ENCODE data around the gene SH3RF2.
"Not testable (repeated sequence)": the region's sequence is repeated elsewhere in the genome, so short reads cannot be mapped to it uniquely, and the experiment has no call there.

The SH3RF2 gene

GRCh38 chr5:145939540-145940065 lies 3.2 kb downstream of the SH3RF2 start:
- no peak overlapping the region for H3K27ac Mint-ChIP-seq
- peaks cover 13% of the 10 kb centered on the region for H3K27me3 Mint-ChIP-seq
- peaks cover 6% of the 10 kb centered on the region for H3K4me1 Mint-ChIP-seq
- H3K9me3 Mint-ChIP-seq, result no peaks in the 10 kb centered on the region
- H3K36me3 Mint-ChIP-seq, result no peaks in the 10 kb centered on the region
- no peak overlapping the region for H3K4me3 Mint-ChIP-seq

DNA sequence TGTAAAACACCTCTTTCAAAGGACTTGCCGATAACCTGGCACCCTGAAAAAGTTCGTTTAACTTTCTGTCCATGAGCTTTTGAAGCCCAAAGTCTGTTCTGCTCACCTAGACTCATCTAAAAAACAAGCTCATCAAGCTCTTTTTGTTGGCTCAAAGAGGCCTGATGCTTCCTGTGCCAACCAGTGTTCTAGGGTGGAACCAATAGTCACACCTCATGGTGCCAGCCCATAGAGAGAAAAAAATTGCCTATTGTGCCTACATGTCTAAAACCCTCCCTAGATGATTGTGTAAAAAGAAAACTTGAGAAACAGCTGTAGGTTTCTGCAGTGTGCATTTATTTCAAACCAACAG lies 4.7 kb downstream of the SH3RF2 start:
- H3K4me3 Mint-ChIP-seq, result no peak overlapping the region
- H3K27ac Mint-ChIP-seq, result no peak overlapping the region
- H3K36me3 Mint-ChIP-seq, result no peaks in the 10 kb centered on the region
- peaks cover 6% of the 10 kb centered on the region for H3K4me1 Mint-ChIP-seq
- H3K27me3 Mint-ChIP-seq, result peaks cover 10% of the 10 kb centered on the region
- no peaks in the 10 kb centered on the region for H3K9me3 Mint-ChIP-seq

DNA sequence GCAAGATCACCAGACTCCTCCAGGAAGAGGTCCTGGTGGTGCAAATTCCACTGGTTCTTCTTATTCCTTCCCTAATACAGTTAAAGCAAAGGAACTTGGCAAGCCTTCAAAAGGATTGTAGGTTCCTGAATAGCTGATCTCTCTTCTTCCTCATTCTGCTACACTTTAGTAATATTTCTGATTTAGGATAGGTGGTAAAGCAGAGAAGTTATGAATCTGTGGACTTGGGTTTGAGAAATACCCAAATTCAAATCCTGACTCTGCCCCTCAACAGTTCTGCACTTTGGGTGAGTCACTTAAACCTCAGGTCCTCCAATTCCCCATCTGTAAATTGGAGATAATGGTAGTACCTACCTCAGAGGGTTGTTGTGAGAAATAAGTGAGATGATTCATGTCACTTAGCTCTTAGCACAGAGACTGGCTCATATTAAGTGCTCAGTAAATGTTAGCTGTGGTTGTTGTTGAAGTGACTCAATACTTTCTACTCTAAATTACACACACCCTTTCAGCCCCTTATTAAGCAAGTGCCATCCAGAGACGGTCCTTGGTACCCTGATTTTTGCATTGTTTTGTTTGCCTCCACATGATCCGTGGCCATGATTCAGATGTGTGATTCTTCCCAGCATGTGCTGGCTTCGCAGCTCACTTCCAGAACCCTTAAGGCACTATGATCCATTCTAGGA lies 5.2 kb downstream of the SH3RF2 start:
- no peak overlapping the region for H3K4me3 Mint-ChIP-seq
- peaks cover 6% of the 10 kb centered on the region for H3K4me1 Mint-ChIP-seq
- H3K27ac Mint-ChIP-seq, result no peak overlapping the region
- H3K36me3 Mint-ChIP-seq, result no peaks in the 10 kb centered on the region
- H3K27me3 Mint-ChIP-seq, result peaks cover 7% of the 10 kb centered on the region
- no peaks in the 10 kb centered on the region for H3K9me3 Mint-ChIP-seq

DNA sequence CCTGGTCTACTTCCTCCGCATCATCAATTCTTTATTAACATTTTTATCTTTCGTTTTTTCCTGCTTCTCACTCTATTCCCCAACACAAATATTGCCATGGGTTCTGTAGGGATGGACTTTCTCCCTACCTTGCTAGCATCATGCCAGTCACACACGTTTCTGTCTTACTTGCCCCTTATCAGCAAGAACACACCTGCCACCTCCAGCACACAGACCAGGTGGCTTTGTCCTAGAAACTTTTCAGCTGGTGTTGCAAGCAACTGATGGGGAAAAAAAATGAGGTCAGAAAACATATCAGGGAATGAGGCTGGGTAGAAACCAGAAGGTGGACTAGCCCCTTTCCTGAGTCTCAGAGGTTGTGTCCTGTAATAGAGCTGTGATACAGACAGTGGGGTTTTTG lies 5.8 kb downstream of the SH3RF2 start:
- Mint-ChIP-seq H3K36me3 (no peaks in the 10 kb centered on the region), H3K4me3 (no peak overlapping the region), H3K27me3 (peaks cover 6% of the 10 kb centered on the region), H3K27ac (no peak overlapping the region), H3K4me1 (peaks cover 7% of the 10 kb centered on the region), H3K9me3 (no peaks in the 10 kb centered on the region)

GRCh38 chr5:145942749-145943148 lies 6.4 kb downstream of the SH3RF2 start:
- no peaks in the 10 kb centered on the region for H3K9me3 Mint-ChIP-seq
- peaks cover 7% of the 10 kb centered on the region for H3K4me1 Mint-ChIP-seq
- H3K27me3 Mint-ChIP-seq, result peaks cover 6% of the 10 kb centered on the region
- H3K27ac Mint-ChIP-seq, result no peak overlapping the region
- H3K4me3 Mint-ChIP-seq, result no peak overlapping the region
- H3K36me3 Mint-ChIP-seq, result no peaks in the 10 kb centered on the region

DNA sequence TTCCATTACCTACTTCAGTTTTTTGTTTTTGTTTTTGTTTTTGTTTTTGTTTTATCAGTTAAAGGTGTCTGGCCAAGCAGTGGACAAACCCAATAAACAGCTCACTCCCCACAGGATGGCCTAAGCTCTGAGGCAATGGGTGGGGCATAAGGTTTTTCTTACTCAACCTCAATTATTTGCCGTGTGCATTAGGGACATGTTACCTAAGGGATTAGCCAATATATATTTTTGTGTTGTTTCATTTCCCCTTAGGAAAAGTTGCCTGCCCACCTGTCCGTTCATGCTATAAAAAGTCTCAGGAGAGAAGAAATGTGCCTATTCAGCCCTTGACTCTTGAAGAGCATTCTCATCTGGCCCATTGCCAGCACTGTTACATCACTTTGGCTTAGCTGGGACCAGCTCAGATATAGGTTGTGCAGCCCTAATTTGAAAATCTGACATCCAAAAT lies 7.3 kb downstream of the SH3RF2 start:
- Mint-ChIP-seq H3K36me3 (no peaks in the 10 kb centered on the region), H3K27ac (no peak overlapping the region), H3K4me3 (no peak overlapping the region), H3K4me1 (peaks cover 7% of the 10 kb centered on the region), H3K9me3 (no peaks in the 10 kb centered on the region), H3K27me3 (peaks cover 3% of the 10 kb centered on the region)

DNA sequence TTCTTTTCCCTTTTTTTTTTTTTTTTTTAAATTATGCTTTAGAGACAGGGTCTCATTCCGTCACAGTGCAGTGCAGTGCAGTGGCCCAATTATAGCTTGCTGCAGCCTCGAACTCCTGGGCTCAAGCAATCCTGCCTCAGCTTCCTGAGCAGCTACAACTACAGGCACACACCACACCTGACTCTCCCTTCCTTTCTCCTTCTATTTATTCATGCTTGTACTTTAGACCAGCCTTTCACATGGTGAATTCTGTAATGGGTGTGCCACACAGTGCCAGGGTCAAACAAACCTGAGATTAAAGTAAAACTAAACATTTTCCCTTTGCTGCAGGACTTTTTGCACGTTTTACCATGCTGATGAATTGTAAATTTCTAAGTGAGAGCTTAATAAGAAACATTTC lies 8.0 kb downstream of the SH3RF2 start:
- H3K9me3 Mint-ChIP-seq, result no peaks in the 10 kb centered on the region
- H3K36me3 Mint-ChIP-seq, result no peaks in the 10 kb centered on the region
- H3K4me1 Mint-ChIP-seq, result peaks cover 7% of the 10 kb centered on the region
- H3K27me3 Mint-ChIP-seq, result peaks cover 2% of the 10 kb centered on the region
- H3K27ac Mint-ChIP-seq, result no peak overlapping the region
- H3K4me3 Mint-ChIP-seq, result no peak overlapping the region

DNA sequence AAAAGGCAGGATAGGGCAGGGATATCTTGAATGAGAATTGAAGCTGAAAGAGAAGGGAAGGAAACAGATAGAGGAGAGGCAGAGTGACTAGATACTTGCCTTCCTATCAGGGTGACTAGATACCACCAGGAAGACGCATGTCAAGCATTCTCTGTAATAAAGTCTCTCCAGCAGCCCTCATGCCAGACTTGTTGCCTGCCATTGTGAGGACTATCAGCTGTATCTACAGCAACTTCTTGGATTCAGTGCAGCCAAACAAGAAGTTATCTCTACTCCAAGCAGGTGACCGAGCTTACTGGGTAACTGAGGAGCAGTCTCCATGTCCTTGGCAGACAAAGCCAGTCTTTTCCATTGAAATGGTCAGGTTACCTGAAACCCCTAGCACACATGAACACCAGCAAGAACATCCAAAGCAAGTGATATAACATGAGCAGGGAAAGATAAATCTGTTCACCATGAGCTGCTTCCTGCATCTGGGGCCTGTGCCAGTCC lies 9.3 kb downstream of the SH3RF2 start:
- H3K27me3 Mint-ChIP-seq, result no peaks in the 10 kb centered on the region
- H3K36me3 Mint-ChIP-seq, result no peaks in the 10 kb centered on the region
- H3K4me3 Mint-ChIP-seq, result no peak overlapping the region
- H3K4me1 Mint-ChIP-seq, result peaks cover 7% of the 10 kb centered on the region
- H3K27ac Mint-ChIP-seq, result no peak overlapping the region
- H3K9me3 Mint-ChIP-seq, result no peaks in the 10 kb centered on the region

DNA sequence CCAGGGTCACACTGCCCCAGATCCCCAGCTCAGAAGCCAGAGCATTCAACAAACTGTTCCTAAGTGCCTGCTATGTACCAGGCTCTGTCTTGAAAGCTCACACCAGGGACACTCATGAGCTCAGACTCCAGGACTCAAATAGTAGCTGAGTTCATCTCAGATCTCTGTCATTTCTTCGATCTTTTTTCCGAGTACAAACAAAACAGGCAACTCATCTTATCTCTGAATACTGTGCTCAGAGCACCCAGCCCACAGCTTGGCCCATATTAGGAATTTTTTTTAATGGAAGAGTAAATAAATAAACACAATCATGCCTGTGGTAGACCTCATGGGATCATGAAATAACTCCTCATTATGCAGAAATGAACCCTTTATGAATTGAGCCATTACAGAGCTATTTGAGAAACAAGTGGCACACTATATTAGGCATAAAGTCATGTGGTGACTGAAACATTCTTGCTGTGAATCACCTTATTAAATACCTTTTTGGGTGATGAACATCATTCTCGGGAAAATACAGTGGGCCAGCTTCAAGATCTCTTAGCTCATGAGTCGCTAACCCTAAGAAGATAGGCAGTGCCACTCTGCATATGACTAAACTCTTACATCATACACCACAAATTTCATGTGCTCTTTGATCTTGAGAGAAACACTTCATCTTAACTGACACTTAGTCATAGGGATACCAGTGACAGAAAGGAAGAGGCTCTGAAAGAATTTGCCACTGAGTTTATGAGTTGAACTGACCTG lies 9.9 kb downstream of the SH3RF2 start:
- Mint-ChIP-seq H3K36me3 (no peaks in the 10 kb centered on the region), H3K27me3 (no peaks in the 10 kb centered on the region), H3K4me1 (peaks cover 7% of the 10 kb centered on the region), H3K4me3 (no peak overlapping the region), H3K9me3 (no peaks in the 10 kb centered on the region), H3K27ac (no peak overlapping the region)

- H3K27me3 Mint-ChIP-seq, result no peaks in the 10 kb centered on the region
- H3K36me3 Mint-ChIP-seq, result no peaks in the 10 kb centered on the region
- no peak overlapping the region for H3K4me3 Mint-ChIP-seq
- H3K27ac Mint-ChIP-seq, result no peak overlapping the region
- no peaks in the 10 kb centered on the region for H3K9me3 Mint-ChIP-seq
- H3K4me1 Mint-ChIP-seq, result peaks cover 7% of the 10 kb centered on the region
These were observed 11.2 kb downstream of the SH3RF2 start for GRCh38 chr5:145947581-145947980.

GRCh38 chr5:145948047-145948446 lies 11.7 kb downstream of the SH3RF2 start:
- Mint-ChIP-seq H3K27me3 (no peaks in the 10 kb centered on the region), H3K9me3 (no peaks in the 10 kb centered on the region), H3K4me3 (no peak overlapping the region), H3K27ac (no peak overlapping the region), H3K36me3 (no peaks in the 10 kb centered on the region), H3K4me1 (peaks cover 7% of the 10 kb centered on the region)

GRCh38 chr5:145948921-145949320 lies 12.5 kb downstream of the SH3RF2 start:
- H3K9me3 Mint-ChIP-seq, result no peaks in the 10 kb centered on the region
- H3K36me3 Mint-ChIP-seq, result no peaks in the 10 kb centered on the region
- no peak overlapping the region for H3K27ac Mint-ChIP-seq
- H3K4me3 Mint-ChIP-seq, result no peak overlapping the region
- peaks cover 7% of the 10 kb centered on the region for H3K4me1 Mint-ChIP-seq
- no peaks in the 10 kb centered on the region for H3K27me3 Mint-ChIP-seq

- Mint-ChIP-seq H3K4me3 (no peak overlapping the region), H3K9me3 (no peaks in the 10 kb centered on the region), H3K36me3 (no peaks in the 10 kb centered on the region), H3K27me3 (no peaks in the 10 kb centered on the region), H3K4me1 (peaks cover 7% of the 10 kb centered on the region), H3K27ac (no peak overlapping the region)
These were observed 13.1 kb downstream of the SH3RF2 start for GRCh38 chr5:145949474-145949873.

DNA sequence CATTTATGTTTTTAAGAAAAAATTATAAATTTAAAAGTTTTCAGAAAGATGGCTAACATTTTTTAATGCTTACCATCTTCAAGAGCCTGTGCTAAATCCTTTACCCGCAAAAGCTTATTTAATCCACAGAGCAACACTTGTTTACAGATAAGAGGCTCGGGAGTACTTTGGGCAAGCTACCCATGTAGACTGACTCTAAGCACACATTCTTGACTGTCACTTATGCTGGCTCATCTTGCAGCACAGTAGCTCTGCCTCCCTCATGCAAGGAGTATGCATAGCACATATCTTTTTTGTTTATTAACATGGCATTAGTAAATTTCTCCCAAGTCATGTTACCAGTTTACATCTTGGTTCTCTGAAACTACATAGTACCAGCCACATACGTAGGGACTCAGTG lies 14.7 kb downstream of the SH3RF2 start:
- no peak overlapping the region for H3K4me3 Mint-ChIP-seq
- H3K36me3 Mint-ChIP-seq, result no peaks in the 10 kb centered on the region
- H3K27me3 Mint-ChIP-seq, result peaks cover 2% of the 10 kb centered on the region
- H3K9me3 Mint-ChIP-seq, result no peaks in the 10 kb centered on the region
- no peak overlapping the region for H3K27ac Mint-ChIP-seq
- H3K4me1 Mint-ChIP-seq, result peaks cover 6% of the 10 kb centered on the region

GRCh38 chr5:145953202-145953601 lies 16.8 kb downstream of the SH3RF2 start:
- no peaks in the 10 kb centered on the region for H3K4me1 Mint-ChIP-seq
- no peak overlapping the region for H3K4me3 Mint-ChIP-seq
- no peak overlapping the region for H3K27ac Mint-ChIP-seq
- no peaks in the 10 kb centered on the region for H3K9me3 Mint-ChIP-seq
- H3K27me3 Mint-ChIP-seq, result peaks cover 9% of the 10 kb centered on the region
- H3K36me3 Mint-ChIP-seq, result no peaks in the 10 kb centered on the region

DNA sequence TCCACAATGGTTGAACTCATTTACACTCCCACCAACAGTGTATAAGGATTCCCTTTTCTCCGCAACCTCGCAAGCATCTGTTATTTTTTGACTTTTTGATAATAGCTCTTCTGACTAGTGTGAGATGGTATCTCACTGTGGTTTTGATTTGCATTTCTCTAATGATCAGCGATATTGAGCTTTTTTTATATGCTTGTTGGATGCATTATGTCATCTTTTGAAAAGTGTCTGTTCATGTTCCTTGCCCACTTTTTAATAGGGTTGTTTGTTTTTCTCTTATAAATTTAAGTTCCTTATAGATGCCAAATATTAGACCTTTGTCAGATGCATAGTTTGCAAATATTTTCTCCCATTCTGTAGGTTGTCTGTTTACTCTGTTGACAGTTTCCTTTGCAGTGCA lies 17.8 kb downstream of the SH3RF2 start:
- H3K9me3 Mint-ChIP-seq, H3K27ac Mint-ChIP-seq, H3K4me3 Mint-ChIP-seq, H3K36me3 Mint-ChIP-seq, H3K4me1 Mint-ChIP-seq, H3K27me3 Mint-ChIP-seq: not testable (repeated sequence)

Measured in activated naive CD4-positive, alpha-beta T cell treated with anti-CD3 and anti-CD28 coated beads, Interleukin-2, amount 50 U/mL, for 24 hours (primary cell).